Nephron (organoid): Measurements from ENCODE around the gene TUBGCP4.
"Not testable (repeated sequence)": the region's sequence is repeated elsewhere in the genome, so short reads cannot be mapped to it uniquely, and the experiment has no call there.

Experiments
- H3K27ac Mint-ChIP-seq, 3 experiments: 2 replicates each; pipeline ENCODE4 v1.8.0; 2020; ENCODE audit warnings: mixed read lengths in 3 of 3, mild to moderate bottlenecking in 2 of 3, moderate library complexity in 1 of 3
- H3K27me3 Mint-ChIP-seq: 2 replicates; pipeline ENCODE4 v1.8.0; 2021; ENCODE audit warnings: low read depth, mild to moderate bottlenecking, moderate library complexity, mixed read lengths
- H3K36me3 Mint-ChIP-seq: 2 replicates; pipeline ENCODE4 v1.8.0; 2020; ENCODE audit warnings: low read depth, mixed read lengths
- H3K4me1 Mint-ChIP-seq: 2 replicates; pipeline ENCODE4 v1.8.0; 2020; ENCODE audit warnings: mixed read lengths
- H3K4me3 Mint-ChIP-seq, 3 experiments: 2 replicates each; pipeline ENCODE4 v1.8.0; 2020; ENCODE audit warnings: mild to moderate bottlenecking in 3 of 3, mixed read lengths in 3 of 3, moderate library complexity in 2 of 3
- H3K9me3 Mint-ChIP-seq: 2 replicates; pipeline ENCODE4 v1.8.0; 2020; ENCODE audit warnings: mixed read lengths
- CTCF ChIP-seq, 3 experiments: fragments of 200-600 bp; sonication (generic); IDR thresholded peaks; one replicate each; pipeline ENCODE4 v1.5.0; 2021; ENCODE audit warnings: antibody characterized with exemption in 3 of 3; ENCODE audit not compliant: unreplicated experiment in 3 of 3

The TUBGCP4 gene

GRCh38 chr15:43390723-43391122 lies 19.8 kb downstream of the TUBGCP4 start:
- Mint-ChIP-seq H3K9me3 (no peaks in the 10 kb centered on the region), H3K27ac (no peak overlapping the region), H3K4me1 (no peaks in the 10 kb centered on the region), H3K27me3 (no peaks in the 10 kb centered on the region), H3K4me3 (no peak overlapping the region), H3K36me3 (peaks cover 51% of the 10 kb centered on the region)
- TF ChIP-seq CTCF (IDR thresholded peaks at IDR 0.05; ENCODE audit: unreplicated experiment in 3 of 3), result no peak

GRCh38 chr15:43393592-43393991 lies 22.7 kb downstream of the TUBGCP4 start:
- H3K4me3 Mint-ChIP-seq, H3K27ac Mint-ChIP-seq: not testable (repeated sequence)

GRCh38 chr15:43402255-43402654 lies 31.4 kb downstream of the TUBGCP4 start:
- TF ChIP-seq CTCF (IDR thresholded peaks at IDR 0.05; ENCODE audit: unreplicated experiment in 3 of 3), result no peak
- H3K9me3 Mint-ChIP-seq, result no peaks in the 10 kb centered on the region
- no peak overlapping the region for H3K27ac Mint-ChIP-seq
- no peaks in the 10 kb centered on the region for H3K27me3 Mint-ChIP-seq
- peaks cover 87% of the 10 kb centered on the region for H3K36me3 Mint-ChIP-seq
- peaks cover 5% of the 10 kb centered on the region for H3K4me1 Mint-ChIP-seq
- H3K4me3 Mint-ChIP-seq, result no peak overlapping the region

More at GRCh38 chr15:43393592-43393991, 22.7 kb downstream of the TUBGCP4 start:
- not testable (repeated sequence) for H3K9me3 Mint-ChIP-seq, H3K4me1 Mint-ChIP-seq, H3K27me3 Mint-ChIP-seq
- peaks cover 62% of the 10 kb centered on the region for H3K36me3 Mint-ChIP-seq

GRCh38 chr15:43403616-43404015 lies 32.7 kb downstream of the TUBGCP4 start:
- Mint-ChIP-seq H3K27me3 (no peaks in the 10 kb centered on the region), H3K27ac (no peak overlapping the region), H3K36me3 (peaks cover 89% of the 10 kb centered on the region), H3K9me3 (no peaks in the 10 kb centered on the region), H3K4me1 (peaks cover 5% of the 10 kb centered on the region), H3K4me3 (no peak overlapping the region)
- no peak for TF ChIP-seq CTCF (IDR thresholded peaks at IDR 0.05; ENCODE audit: unreplicated experiment in 3 of 3)

- Mint-ChIP-seq H3K27ac (no peak overlapping the region), H3K4me3 (no peak overlapping the region), H3K27me3 (no peaks in the 10 kb centered on the region), H3K4me1 (peaks cover 5% of the 10 kb centered on the region), H3K9me3 (no peaks in the 10 kb centered on the region), H3K36me3 (peaks cover 89% of the 10 kb centered on the region)
- TF ChIP-seq CTCF (IDR thresholded peaks at IDR 0.05; ENCODE audit: unreplicated experiment in 3 of 3), result no peak
These were observed 33.2 kb downstream of the TUBGCP4 start for GRCh38 chr15:43404130-43404529.

- Mint-ChIP-seq H3K9me3 (no peaks in the 10 kb centered on the region), H3K36me3 (peaks cover 93% of the 10 kb centered on the region), H3K4me1 (peaks cover 5% of the 10 kb centered on the region), H3K27ac (no peak overlapping the region), H3K4me3 (no peak overlapping the region), H3K27me3 (no peaks in the 10 kb centered on the region)
- TF ChIP-seq CTCF (IDR thresholded peaks at IDR 0.05; ENCODE audit: unreplicated experiment in 3 of 3), result no peak
These were observed 35.3 kb downstream of the TUBGCP4 start for GRCh38 chr15:43406189-43406588.
